GM18951 (cell line): ENCODE data around the gene CNTN4.

Source experiments
- POLR2A ChIP-seq: IDR thresholded peaks from 4 replicates; pipeline ENCODE4 v1.6.1; 2011; ENCODE audit warnings: mild to moderate bottlenecking; ENCODE audit not compliant: insufficient read length, insufficient read depth; ENCODE audit errors: extremely low read depth
- in situ Hi-C: fragments of 300-500 bp; cut with MboI; formaldehyde crosslinking; loops from one replicate; pipeline ENCODE4 v1.12.0; 2022; ENCODE audit warnings: low sequenced_read_pairs, mixed read lengths, inconsistent platforms; ENCODE audit not compliant: unreplicated experiment

The CNTN4 gene

DNA sequence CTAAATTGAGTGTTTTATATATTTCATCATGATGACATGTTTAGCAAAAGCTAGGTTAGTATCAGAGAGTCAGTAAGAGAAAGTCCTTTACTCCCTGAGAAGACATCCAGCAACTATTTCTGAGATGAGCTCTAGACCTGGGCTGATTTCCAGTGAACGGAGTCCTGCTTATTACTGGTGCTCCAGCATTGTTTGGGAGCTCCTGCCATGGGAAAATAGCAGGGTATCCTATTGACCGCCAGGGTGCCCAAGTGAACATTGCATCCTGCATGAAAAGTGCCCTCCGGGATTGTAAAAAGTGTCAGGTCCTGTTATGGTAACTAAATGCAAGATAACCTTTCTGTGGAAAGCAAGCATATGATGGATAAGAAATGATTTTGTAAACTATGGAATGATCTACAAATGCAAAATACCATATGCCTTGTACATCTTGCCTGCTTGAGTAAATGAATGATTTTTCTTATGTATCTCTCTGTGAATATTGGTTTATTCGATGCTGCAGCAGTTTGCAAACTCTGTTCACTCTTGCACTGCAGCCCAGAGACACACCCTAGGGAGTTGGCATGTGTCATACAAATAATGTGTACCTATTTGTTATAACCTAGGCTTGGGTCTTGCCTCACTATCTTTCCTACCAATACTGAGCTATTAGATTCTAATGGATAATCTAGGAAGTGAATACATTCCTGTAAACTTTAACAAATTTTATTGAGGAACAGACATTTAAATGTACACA lies 914.8 kb downstream of the CNTN4 start:
- in situ Hi-C loops, result no loop called here
- TF ChIP-seq POLR2A, result no peak

DNA sequence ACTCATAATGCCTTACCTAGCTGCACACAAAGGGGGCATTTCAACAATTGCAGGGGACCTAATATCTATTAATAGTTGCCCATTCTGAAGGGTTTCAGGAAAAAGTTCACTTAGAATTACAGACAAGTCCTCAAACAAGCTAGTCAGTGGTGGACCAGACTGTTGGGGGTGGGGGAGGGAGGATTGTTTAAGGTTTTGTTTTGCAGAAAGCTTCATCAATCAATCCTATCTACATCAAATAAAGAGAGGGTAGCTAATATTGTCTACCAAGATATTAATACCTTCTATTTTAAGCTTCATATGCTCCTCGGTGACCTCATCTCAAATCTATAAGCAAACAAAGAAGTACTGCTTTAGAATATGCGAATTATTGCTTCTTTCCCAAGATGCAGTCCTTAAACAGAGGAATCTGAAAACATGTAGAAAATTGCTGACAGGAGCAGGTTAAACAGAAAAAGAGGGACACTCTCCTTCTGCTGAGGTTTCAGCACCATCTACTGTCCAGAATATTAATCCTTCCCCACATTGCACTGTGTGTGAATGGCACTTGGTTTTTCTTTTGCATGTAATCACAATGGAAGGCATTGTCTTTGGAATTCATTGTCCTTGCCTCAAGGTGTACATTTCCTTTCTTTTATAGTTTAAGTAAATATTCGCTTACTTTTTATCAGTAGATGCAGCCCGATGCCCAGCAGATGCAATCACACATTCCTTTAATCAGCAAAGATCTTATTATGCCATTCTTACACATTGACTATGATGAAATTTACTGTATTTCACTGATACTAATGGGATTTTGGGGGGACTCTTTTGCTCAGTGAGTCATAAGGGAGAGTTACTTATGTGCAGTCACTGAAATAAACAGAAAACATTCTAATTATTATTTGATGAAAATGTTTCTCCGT lies 916.8 kb downstream of the CNTN4 start:
- in situ Hi-C loops, result no loop called here
- no peak for TF ChIP-seq POLR2A

DNA sequence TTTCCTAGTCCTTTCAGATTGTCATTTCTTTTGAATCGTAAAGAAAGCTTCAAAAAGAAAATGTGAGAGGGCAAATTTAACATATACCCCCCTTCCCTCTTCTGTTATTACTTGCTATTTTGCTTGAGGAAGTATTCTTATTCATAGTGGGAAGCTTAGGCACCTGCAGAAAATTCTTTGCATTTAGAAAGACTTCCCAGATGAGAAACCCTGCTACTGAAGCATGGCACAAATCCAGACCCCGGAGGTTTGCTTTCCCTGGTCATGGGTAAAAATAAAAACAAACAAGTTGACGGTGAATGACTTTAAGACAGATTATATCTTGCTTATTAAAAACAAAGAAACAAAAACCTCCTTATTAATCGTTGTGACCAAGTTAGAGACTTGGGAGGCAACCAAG lies 917.6 kb downstream of the CNTN4 start:
- TF ChIP-seq POLR2A, result no peak
- in situ Hi-C loops, result no loop called here

DNA sequence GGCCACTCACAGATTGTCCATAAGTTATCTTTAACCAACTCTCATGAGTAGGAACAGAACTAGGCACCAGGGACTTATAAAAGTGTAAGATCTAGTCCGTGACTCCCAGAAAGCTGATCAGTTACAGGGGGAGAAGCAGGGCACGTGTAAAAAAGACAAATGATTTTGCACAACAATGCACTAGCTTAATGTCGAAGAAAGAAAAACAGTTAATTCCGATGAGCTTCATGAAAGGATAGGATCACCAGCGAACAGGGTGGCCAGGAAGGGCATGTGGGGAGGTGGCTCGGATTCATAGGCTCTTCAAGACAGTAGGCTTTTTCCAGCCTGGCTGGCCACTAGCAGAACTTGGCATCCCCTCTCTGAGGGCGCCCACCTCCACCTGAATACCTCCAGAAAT lies 921.5 kb downstream of the CNTN4 start:
- no peak for TF ChIP-seq POLR2A
- in situ Hi-C loops, result no loop called here

DNA sequence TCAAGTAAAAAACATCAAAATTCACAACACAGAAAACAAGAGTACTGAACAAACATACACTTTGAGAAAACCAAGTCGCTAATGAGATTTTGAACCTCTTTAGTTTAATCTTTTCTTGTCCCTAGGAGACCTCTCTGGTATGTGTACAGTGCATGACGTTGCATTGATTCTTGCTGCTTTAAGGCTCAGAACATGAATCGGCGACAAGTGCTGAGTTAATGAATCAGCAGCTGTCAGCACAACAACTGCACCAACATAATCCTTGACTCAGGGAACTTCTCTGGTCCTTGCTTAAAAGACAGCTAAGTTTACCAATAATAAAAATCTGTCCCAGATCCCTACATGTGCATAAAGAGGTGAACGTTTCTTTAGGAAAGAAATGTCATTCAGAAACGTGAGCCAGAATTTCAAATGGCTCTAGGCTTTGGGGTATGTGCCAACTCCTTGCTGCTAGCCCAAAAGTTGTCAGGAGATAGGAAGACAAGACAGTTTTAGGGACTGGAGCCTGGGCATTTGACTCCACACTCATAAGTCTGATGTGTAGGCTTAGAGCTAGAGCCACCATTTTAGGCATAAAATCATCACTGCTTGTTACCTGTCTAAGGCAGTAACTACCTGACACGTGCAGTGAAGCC lies 924.6 kb downstream of the CNTN4 start:
- in situ Hi-C loops, result no loop called here
- no peak for TF ChIP-seq POLR2A

DNA sequence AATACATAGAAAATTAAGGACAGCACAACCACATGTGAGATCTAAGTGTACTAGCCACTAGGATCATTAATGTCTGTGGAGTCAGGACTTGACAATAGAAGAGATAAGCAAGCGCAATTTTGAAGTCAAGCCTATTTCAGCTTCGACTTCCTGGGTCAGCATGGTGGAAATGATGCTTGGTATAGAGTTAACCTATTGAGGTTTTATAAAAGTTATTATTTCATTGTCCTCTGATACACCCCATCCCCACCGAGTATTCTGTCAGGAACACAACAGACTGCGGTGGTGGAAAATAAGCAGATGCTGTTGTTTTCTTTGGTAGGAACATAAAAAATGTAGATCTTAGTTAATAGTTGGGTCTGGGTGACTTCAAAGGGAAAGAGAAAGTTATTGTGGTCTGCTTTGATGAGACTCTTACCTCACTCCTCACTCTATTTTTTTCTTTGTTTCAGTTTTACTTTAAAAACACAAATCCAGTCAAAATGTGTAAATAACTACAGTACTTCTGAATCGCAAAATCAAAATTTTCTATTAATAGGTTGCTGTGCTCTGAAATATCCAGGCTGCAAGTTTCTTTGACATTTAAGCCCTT lies 929.4 kb downstream of the CNTN4 start:
- in situ Hi-C loops, result no loop called here
- TF ChIP-seq POLR2A, result no peak

DNA sequence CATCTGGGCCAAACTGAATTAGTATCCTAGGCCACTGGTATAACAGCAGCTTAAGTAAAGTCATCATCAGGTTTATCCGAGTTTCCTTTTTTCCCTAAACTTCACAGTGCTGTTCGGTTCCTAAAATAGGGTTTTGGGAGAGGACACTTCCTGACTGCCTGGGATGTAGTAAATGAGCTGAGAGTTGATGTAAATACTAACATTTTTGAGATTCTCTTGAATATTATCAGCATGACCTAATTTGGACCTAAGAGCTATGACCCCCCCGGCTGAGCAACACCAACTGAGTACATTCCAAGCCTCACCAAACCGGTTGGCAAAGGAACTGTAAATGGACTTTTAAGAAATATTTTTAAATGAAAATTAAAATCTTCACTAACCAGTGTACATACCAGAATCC lies 932.7 kb downstream of the CNTN4 start:
- in situ Hi-C loops, result no loop called here
- TF ChIP-seq POLR2A, result no peak

DNA sequence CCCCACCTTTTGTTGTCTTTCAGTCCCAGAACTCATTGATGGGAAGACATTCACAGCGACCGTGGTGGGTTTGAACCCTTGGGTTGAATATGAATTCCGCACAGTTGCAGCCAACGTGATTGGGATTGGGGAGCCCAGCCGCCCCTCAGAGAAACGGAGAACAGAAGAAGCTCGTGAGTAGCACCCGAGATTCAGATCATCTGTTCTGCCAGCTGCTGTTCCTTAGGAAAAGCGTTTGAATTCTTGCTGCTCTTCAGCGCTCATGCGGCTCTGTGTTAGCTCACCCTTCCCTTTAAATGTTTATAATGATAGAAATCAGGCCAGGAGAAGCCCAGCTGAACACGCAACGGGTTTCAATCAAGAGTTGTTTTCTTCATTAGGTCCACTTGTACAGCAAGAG lies 938.5 kb downstream of the CNTN4 start:
- no peak for TF ChIP-seq POLR2A
- in situ Hi-C loops, result no loop called here

DNA sequence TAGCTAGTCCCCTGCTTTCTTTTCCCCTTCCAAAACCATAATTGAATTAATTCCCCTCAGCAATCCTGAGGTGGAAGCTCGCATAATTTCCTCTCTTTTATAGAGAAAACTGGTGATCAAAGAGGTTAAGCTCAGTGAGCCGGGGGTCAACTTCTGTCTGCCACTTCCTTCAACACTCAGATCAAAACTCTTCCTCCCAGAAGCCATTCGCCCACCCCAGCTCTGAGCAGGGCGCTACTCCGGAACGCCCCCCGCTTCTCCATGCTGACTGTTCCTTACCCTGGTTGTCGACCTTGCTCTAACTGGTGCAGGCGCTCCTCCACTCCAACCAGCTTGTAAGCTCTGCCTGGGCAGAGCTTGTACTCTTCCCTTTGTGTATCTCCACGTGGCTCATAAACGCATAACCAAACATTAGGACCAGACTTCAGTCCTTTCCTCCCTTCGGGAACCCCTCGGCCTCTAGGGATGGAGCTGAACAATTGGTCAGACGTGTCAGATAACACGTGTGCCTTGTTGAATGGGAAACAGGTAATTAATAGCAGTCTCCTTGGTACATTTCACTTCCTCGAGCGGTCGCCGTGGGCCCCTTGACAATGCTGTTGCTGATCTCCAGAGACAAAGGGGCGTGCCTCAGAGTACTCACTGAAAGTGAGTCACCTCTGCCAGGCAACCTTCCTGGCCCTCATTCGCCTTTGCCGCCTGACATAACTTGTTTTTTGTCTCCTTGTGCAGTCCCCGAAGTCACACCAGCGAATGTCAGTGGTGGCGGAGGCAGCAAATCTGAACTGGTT lies 939.7 kb downstream of the CNTN4 start:
- in situ Hi-C loops, result no loop called here
- no peak for TF ChIP-seq POLR2A

DNA sequence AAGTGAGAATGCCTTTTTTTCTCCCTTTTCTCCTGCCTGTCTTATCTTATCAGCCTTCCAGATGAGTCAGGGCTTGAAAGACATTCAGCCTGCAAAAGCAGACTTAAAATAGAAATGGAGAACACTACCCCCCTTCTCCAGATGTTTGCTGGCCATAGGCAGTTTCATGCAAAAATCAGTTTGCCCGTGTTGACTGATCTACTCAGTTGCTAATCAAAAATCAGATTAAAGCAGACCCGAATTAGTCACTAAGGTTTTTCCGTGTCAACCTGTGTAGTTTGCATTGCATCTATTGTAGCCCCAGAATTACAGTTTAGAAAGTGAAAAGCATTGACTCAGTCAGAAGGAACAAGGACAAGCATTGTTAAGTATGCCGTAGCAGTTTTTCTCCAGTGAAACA lies 955.3 kb downstream of the CNTN4 start:
- no peak for TF ChIP-seq POLR2A
- in situ Hi-C loops, result no loop called here

DNA sequence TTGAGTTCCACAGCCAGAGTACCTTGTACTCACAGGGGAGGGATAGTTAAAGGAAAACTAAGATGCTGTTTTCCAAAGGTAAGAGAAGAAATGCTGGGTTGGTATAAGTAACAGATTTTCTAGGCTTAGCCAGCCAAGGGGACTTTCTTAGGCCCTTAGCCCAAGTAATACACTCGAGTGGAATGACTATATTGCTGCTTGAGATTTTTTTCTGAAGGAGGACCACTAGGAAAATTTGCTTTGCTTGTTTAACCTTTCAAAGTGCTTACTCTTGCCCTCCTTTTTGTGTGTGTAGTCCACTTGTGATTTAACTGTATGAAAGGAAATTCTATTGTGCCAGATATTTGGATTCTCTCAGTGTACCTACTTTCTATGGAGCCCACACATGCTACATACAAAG lies 961.0 kb downstream of the CNTN4 start:
- no peak for TF ChIP-seq POLR2A
- in situ Hi-C loops, result no loop called here

DNA sequence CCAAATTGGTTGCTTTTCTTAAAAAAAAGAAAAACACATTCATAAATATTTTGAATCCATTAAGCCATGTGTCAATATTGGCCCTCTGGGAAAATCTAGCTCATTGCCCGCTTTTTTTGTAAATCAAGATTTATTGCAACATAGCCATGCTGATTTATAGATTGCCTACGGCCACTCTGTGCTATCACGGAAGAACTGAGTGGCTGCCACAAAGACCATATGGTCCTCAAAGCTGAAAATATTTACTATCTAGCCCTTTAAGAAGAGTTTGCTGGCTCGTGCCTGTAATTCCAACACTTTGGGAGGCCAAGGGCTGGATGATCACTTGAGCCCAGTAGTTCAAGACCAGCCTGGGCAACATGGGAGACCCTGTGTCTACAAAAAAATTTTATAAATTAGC lies 965.6 kb downstream of the CNTN4 start:
- in situ Hi-C loops, result no loop called here
- no peak for TF ChIP-seq POLR2A

DNA sequence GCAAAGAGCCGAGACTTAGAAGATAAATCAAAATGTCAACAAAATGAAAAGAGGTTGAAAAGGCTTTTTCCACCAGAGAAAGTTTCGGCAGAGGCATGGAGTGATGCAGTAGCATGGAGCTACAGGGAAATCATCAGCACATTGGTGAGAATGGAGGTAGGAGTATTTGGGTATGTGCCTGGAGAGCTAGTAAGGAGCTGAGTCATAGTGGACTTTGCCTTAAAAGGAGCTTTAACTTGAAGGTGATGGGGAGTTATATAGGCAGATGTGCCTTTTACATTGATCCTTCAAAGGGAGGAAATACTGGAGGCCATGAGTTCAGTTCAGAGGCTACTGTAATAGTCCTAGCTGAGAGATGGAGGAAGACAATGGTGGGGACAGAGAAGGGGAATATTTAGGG lies 967.2 kb downstream of the CNTN4 start:
- in situ Hi-C loops, result no loop called here
- TF ChIP-seq POLR2A, result no peak

DNA sequence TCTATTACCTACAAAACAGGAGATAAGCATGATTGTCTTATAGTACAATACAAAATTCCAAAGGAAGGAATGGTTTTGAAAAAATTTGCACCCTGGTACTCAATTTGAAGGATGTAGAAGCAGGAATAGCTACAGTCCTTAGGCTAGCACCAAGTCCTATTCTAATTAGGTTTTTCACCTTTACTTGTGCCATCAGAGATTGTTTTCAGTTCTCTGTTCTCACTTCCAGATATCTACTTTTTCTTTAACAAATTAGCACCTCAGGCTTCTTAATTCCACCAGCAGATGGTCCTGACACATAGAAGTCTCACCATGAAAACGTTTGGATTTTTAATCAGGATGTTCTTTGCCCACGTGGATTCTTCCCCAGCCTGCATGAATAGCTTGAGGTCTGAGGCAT lies 967.7 kb downstream of the CNTN4 start:
- in situ Hi-C loops, result no loop called here
- no peak for TF ChIP-seq POLR2A
